Head of caudate nucleus (tissue), 42 donors: ENCODE measurements around the gene CFH.
"Not testable (repeated sequence)": the region's sequence is repeated elsewhere in the genome, so short reads cannot be mapped to it uniquely, and the experiment has no call there.

Experiments used
- DNase-seq, 42 donors: peaks; one replicate each; pipeline versions ENCODE4 v3.0.0 to v3.0.0-alpha.2; 2020 to 2021; ENCODE audit warnings: mixed read lengths in 7 of 42
- intact Hi-C: fragments of 100-400 bp; cut with DNase I; formaldehyde crosslinking; loops from one replicate; pipeline ENCODE4 v1.15.0; 2022

The CFH gene

GRCh38 chr1:196733091-196733970, 81.5 kb downstream of the CFH start:
- DNase-seq, result no peak
- intact Hi-C loops, result no loop called here

- intact Hi-C loops, result no loop called here
- no peak for DNase-seq
Observed at GRCh38 chr1:196734006-196734405, 82.2 kb downstream of the CFH start.

- no peak for DNase-seq
- intact Hi-C loops, result no loop called here
Observed at GRCh38 chr1:196734460-196734859, 82.6 kb downstream of the CFH start.

GRCh38 chr1:196738730-196739129, 86.9 kb downstream of the CFH start:
- DNase-seq, result peak in 1 of 42 donors; percentile 10

GRCh38 chr1:196743244-196743643, 91.4 kb downstream of the CFH start:
- DNase-seq, intact Hi-C loops: not testable (repeated sequence)

More at GRCh38 chr1:196738730-196739129, 86.9 kb downstream of the CFH start:
- intact Hi-C loops, result no loop called here

GRCh38 chr1:196765019-196765740, 113.3 kb downstream of the CFH start:
- DNase-seq, intact Hi-C loops: not testable (repeated sequence)

- DNase-seq, intact Hi-C loops: not testable (repeated sequence)
Observed at GRCh38 chr1:196769823-196770222, 118.0 kb downstream of the CFH start.

GRCh38 chr1:196773713-196774112, 121.9 kb downstream of the CFH start:
- intact Hi-C loops, result no loop called here
- DNase-seq, result no peak

GRCh38 chr1:196774175-196774574, 122.3 kb downstream of the CFH start:
- DNase-seq, result no peak
- intact Hi-C loops, result no loop called here

- intact Hi-C loops, result no loop called here
- no peak for DNase-seq
Observed at GRCh38 chr1:196774603-196775002, 122.8 kb downstream of the CFH start, which contains the start of gene CFHR3. Gene CFHR3 (plus strand): TSS chr1:196774840. CDS start chr1:196774887, 47 bp downstream.

- no peak for DNase-seq
- intact Hi-C loops, result no loop called here
Observed at GRCh38 chr1:196777603-196778002, 125.8 kb downstream of the CFH start.

GRCh38 chr1:196779093-196779492, 127.2 kb downstream of the CFH start:
- intact Hi-C loops, result no loop called here
- no peak for DNase-seq

- intact Hi-C loops, DNase-seq: not testable (repeated sequence)
Observed at GRCh38 chr1:196791252-196791651, 139.4 kb downstream of the CFH start.

GRCh38 chr1:196794103-196794502, 142.3 kb downstream of the CFH start:
- DNase-seq, intact Hi-C loops: not testable (repeated sequence)
